IMR-90 (cell line): ENCODE measurements around the gene PGAM4. TPM values are rescaled to one million over a fixed set of nuclear protein-coding genes. Genes with fewer than 3 reads are reported as not detected.

Experiments
- ATAC-seq: fragments of 200-7000 bp; cut with Tn5 transposase; 2 replicates; pipeline ENCODE4 v1.9.1; 2020; ENCODE audit warnings: low read depth, mild to moderate bottlenecking, moderate library complexity
- BruUV-seq: library from RNA; stranded (reverse); fragments of 400-500 nt; replicated peaks from 2 replicates; lab custom pipeline; 2021; lab: Mats Ljungman, UMichigan
- CTCF ChIA-PET: fragments of 300-600 bp; formaldehyde crosslinking; extraction: SDS; loops from one replicate; lab custom pipeline; 2021; ENCODE audit warnings: antibody characterized with exemption; lab: Yijun Ruan, JAX
- POLR2A ChIA-PET: fragments of 300-600 bp; sonication (Branson Sonifier 250); formaldehyde crosslinking; loops from one replicate; lab custom pipeline; 2022; ENCODE audit warnings: antibody characterized with exemption; ENCODE audit not compliant: unreplicated experiment; lab: Charles Lee
- DNase-seq: peaks from one replicate; pipeline ENCODE4 v3.0.0; 2013
- H2AFZ ChIP-seq: replicated peaks from 2 replicates; pipeline ENCODE3; 2013; ENCODE audit warnings: low read length, mild to moderate bottlenecking; ENCODE audit not compliant: poor library complexity
- H2AK5ac ChIP-seq: 2 replicates; pipeline ENCODE4 v1.6.1; 2013; ENCODE audit warnings: low read depth, low read length, inconsistent platforms
- H2AK9ac ChIP-seq: replicated peaks from 2 replicates; pipeline ENCODE3; 2013; ENCODE audit warnings: mild to moderate bottlenecking, low read depth, low read length, moderate library complexity; ENCODE audit not compliant: poor library complexity
- H2BK120ac ChIP-seq: 2 replicates; pipeline ENCODE4 v1.6.1; 2013; ENCODE audit warnings: low read depth, low read length, inconsistent platforms
- H2BK15ac ChIP-seq: 3 replicates; pipeline ENCODE4 v1.6.1; 2013; ENCODE audit warnings: low read depth, low read length, inconsistent platforms
- H2BK20ac ChIP-seq: 2 replicates; pipeline ENCODE4 v1.6.1; 2013; ENCODE audit warnings: low read depth, mild to moderate bottlenecking, inconsistent platforms, low read length, moderate library complexity
- H2BK5ac ChIP-seq: 2 replicates; pipeline ENCODE4 v1.6.1; 2013; ENCODE audit warnings: mild to moderate bottlenecking, low read depth, low read length, inconsistent platforms; ENCODE audit not compliant: poor library complexity, severe bottlenecking
- H3K14ac ChIP-seq: replicated peaks from 2 replicates; pipeline ENCODE4 v1.6.1; 2013; ENCODE audit warnings: low read depth, low read length, inconsistent platforms
- H3K18ac ChIP-seq: 2 replicates; pipeline ENCODE4 v1.6.1; 2013; ENCODE audit warnings: low read depth, low read length, control low read depth
- H3K23ac ChIP-seq: 2 replicates; pipeline ENCODE4 v1.6.1; 2013; ENCODE audit warnings: low read depth, low read length, inconsistent platforms
- H3K27ac ChIP-seq: 2 replicates; pipeline ENCODE4 v1.5.1; 2013; ENCODE audit warnings: mild to moderate bottlenecking, control low read depth, low read length; ENCODE audit not compliant: insufficient read depth
- H3K27me3 ChIP-seq: 2 replicates; pipeline ENCODE4 v1.6.1; 2013; ENCODE audit warnings: low read length; ENCODE audit not compliant: control insufficient read depth, insufficient read depth
- H3K36me3 ChIP-seq: 2 replicates; pipeline ENCODE4 v1.6.1; 2013; ENCODE audit warnings: low read length, mixed read lengths; ENCODE audit not compliant: control insufficient read depth, insufficient read depth
- H3K4ac ChIP-seq: 2 replicates; pipeline ENCODE4 v1.6.1; 2013; ENCODE audit warnings: low read depth, low read length, inconsistent platforms
- H3K4me1 ChIP-seq: 2 replicates; pipeline ENCODE4 v1.6.1; 2013; ENCODE audit warnings: low read length, mixed read lengths; ENCODE audit not compliant: control insufficient read depth, insufficient read depth
- H3K4me2 ChIP-seq: 2 replicates; pipeline ENCODE4 v1.6.1; 2013; ENCODE audit warnings: low read depth, mild to moderate bottlenecking, control low read depth, low read length, moderate library complexity
- H3K4me3 ChIP-seq: 2 replicates; pipeline ENCODE4 v1.5.1; 2013; ENCODE audit warnings: low read depth, mild to moderate bottlenecking, control low read depth, low read length, moderate library complexity; ENCODE audit not compliant: insufficient read depth
- H3K56ac ChIP-seq: 2 replicates; pipeline ENCODE4 v1.6.1; 2013; ENCODE audit warnings: low read length, inconsistent platforms; ENCODE audit not compliant: insufficient read depth; ENCODE audit errors: extremely low read depth
- H3K79me1 ChIP-seq, 2 experiments: 2 replicates each; pipeline ENCODE4 v1.6.1; 2013; ENCODE audit warnings: low read length in 2 of 2, inconsistent platforms in 1 of 2, low read depth in 1 of 2
- H3K9ac ChIP-seq: 2 replicates; pipeline ENCODE4 v1.6.1; 2013; ENCODE audit warnings: low read depth, low read length, control low read depth
- H3K9me1 ChIP-seq: 2 replicates; pipeline ENCODE4 v1.6.1; 2013; ENCODE audit warnings: low read length, inconsistent platforms; ENCODE audit not compliant: insufficient read depth
- H3K9me3 ChIP-seq: 2 replicates; pipeline ENCODE4 v1.6.1; 2013; ENCODE audit warnings: low read length; ENCODE audit not compliant: control insufficient read depth, insufficient read depth
- H4K20me1 ChIP-seq: 2 replicates; pipeline ENCODE4 v1.6.1; 2013; ENCODE audit warnings: low read length, inconsistent platforms; ENCODE audit not compliant: insufficient read depth
- H4K5ac ChIP-seq: 2 replicates; pipeline ENCODE4 v1.6.1; 2013; ENCODE audit warnings: mild to moderate bottlenecking, low read depth, low read length, control low read depth
- H4K8ac ChIP-seq, 2 experiments: 2 replicates each; pipeline ENCODE4 v1.6.1; 2013; ENCODE audit warnings: low read depth in 2 of 2, low read length in 2 of 2, control low read depth in 1 of 2, inconsistent platforms in 1 of 2
- H4K91ac ChIP-seq: 2 replicates; pipeline ENCODE4 v1.6.1; 2013; ENCODE audit warnings: low read depth, low read length, inconsistent platforms; ENCODE audit not compliant: insufficient read depth
- CEBPB ChIP-seq: IDR thresholded peaks from 2 replicates; pipeline ENCODE4 v1.6.1; 2012; ENCODE audit warnings: low read depth, low read length, improper control_type of control experiment
- ELK1 ChIP-seq: fragments of 150-350 bp; IDR thresholded peaks from 2 replicates; pipeline ENCODE4 v1.6.1; 2016; ENCODE audit warnings: low read depth, mild to moderate bottlenecking, low read length, moderate library complexity, borderline replicate concordance
- FOS ChIP-seq: fragments of 150-350 bp; IDR thresholded peaks from 2 replicates; pipeline ENCODE4 v1.6.1; 2016; ENCODE audit warnings: low read depth, low read length
- NFE2L2 ChIP-seq: fragments of 150-350 bp; IDR thresholded peaks from 2 replicates; pipeline ENCODE4 v1.6.1; 2016; ENCODE audit warnings: low read depth, mild to moderate bottlenecking, low read length
- POLR2A ChIP-seq: IDR thresholded peaks from 2 replicates; pipeline ENCODE4 v1.6.1; 2012; ENCODE audit warnings: mild to moderate bottlenecking, low read depth, low read length
- RCOR1 ChIP-seq: IDR thresholded peaks from 2 replicates; pipeline ENCODE4 v1.6.1; 2012; ENCODE audit warnings: mild to moderate bottlenecking, low read length, improper control_type of control experiment; ENCODE audit not compliant: insufficient replicate concordance
- RFX5 ChIP-seq: IDR thresholded peaks from 2 replicates; pipeline ENCODE4 v1.8.0; 2012; ENCODE audit warnings: low read depth, mild to moderate bottlenecking, low read length, moderate library complexity
- SMC3 ChIP-seq: fragments of 150-350 bp; IDR thresholded peaks from 2 replicates; pipeline ENCODE4 v1.6.1; 2016; ENCODE audit warnings: low read depth, mild to moderate bottlenecking, antibody characterized with exemption, low read length, moderate library complexity
- USF2 ChIP-seq: fragments of 150-350 bp; IDR thresholded peaks from 2 replicates; pipeline ENCODE4 v1.6.1; 2017; ENCODE audit warnings: mild to moderate bottlenecking, antibody characterized with exemption, low read length, low read depth
- dilution Hi-C: fragments of 300-500 bp; cut with HindIII; formaldehyde crosslinking; loops from one replicate; pipeline ENCODE4 v1.14.3; 2018; ENCODE audit warnings: low sequenced_read_pairs; ENCODE audit not compliant: unreplicated experiment
- in situ Hi-C: fragments of 300-500 bp; cut with MboI; formaldehyde crosslinking; loops from 3 replicates; pipeline ENCODE4 v1.14.3; 2019; ENCODE audit warnings: low sequenced_read_pairs, inconsistent platforms, mixed read lengths
- intact Hi-C: fragments of 100-400 bp; cut with micrococcal nuclease; formaldehyde crosslinking; loops from 2 replicates; pipeline ENCODE4 v1.10.0; 2022
- polyA plus RNA-seq, 3 experiments: library from polyadenylated mRNA; depleted of rRNA; stranded (reverse); fragments of >200 nt; gene quantifications; 2 replicates each; pipeline ENCODE4 v1.2.3, GENCODE V29; 2012; ENCODE audit warnings: low replicate concordance in 1 of 3
- total RNA-seq: library from RNA; depleted of rRNA; stranded (reverse); fragments of >200 nt; gene quantifications from 2 replicates; pipeline ENCODE4 v1.2.3, GENCODE V29; 2012

Gene PGAM4
- total and polyA plus RNA-seq, 2 of the 4 experiments (the other 2 are of a cell fraction): 0.46 to 0.72 TPM

GRCh38 chrX:77977095-77977494, 7.7 kb upstream of the PGAM4 start:
- POLR2A ChIA-PET: interaction anchor here (0.6 kb wide), 1 partner anchor 15 kb away, joined by 5 read pairs; no protein-coding TSS in a partner anchor
- H2BK15ac ChIP-seq: no peak overlapping the region
- intact Hi-C loops: no loop called here
- no peak overlapping the region for H4K91ac ChIP-seq
- no peak overlapping the region for H3K18ac ChIP-seq
- no peak overlapping the region for H2BK5ac ChIP-seq
- H3K9me1 ChIP-seq: no peaks in the 10 kb centered on the region
- no peak overlapping the region for H2BK20ac ChIP-seq
- no peak overlapping the region for H3K14ac ChIP-seq
- H3K27me3 ChIP-seq: no peaks in the 10 kb centered on the region
- H4K8ac ChIP-seq: no peak overlapping the region
- dilution Hi-C loops: no loop called here
- no peak overlapping the region for H3K27ac ChIP-seq
- no peak overlapping the region for H4K5ac ChIP-seq
- no peak overlapping the region for H3K9ac ChIP-seq
- no peak overlapping the region for H3K56ac ChIP-seq
- in situ Hi-C loops: no loop called here
- no peak overlapping the region for H3K4me3 ChIP-seq
- no peak overlapping the region for H2BK120ac ChIP-seq
- TF ChIP-seq RFX5 (no peak), POLR2A (no peak), SMC3 (no peak), ELK1 (no peak), NFE2L2 (no peak), FOS (no peak), CEBPB (no peak), RCOR1 (no peak), USF2 (no peak)
- CTCF ChIA-PET: no interaction called here
- ATAC-seq (no peak), DNase-seq (no peak)
- H3K79me1 ChIP-seq: no peaks in the 10 kb centered on the region
- H3K9me3 ChIP-seq: no peaks in the 10 kb centered on the region
- no peak overlapping the region for H3K4ac ChIP-seq
- H3K23ac ChIP-seq: no peak overlapping the region
- no TSS peak for BruUV-seq
- no peak overlapping the region for H2AK9ac ChIP-seq
- H2AFZ ChIP-seq: no peak overlapping the region
- no peak overlapping the region for H3K4me2 ChIP-seq
- H3K4me1 ChIP-seq: no peaks in the 10 kb centered on the region
- H2AK5ac ChIP-seq: no peak overlapping the region
- H3K36me3 ChIP-seq: no peaks in the 10 kb centered on the region
- H4K20me1 ChIP-seq: no peaks in the 10 kb centered on the region
